ENCODE data around the gene BMF. TPM values are rescaled to one million over a fixed set of nuclear protein-coding genes. Genes with fewer than 3 reads are reported as not detected.
"Not testable (repeated sequence)": the region's sequence is repeated elsewhere in the genome, so short reads cannot be mapped to it uniquely, and the experiment has no call there.

BMF gene
- total RNA-seq, 1 experiment from 2014 or later, result 6.7 TPM

GRCh38 chr15:40073716-40074490 is 34.8 kb downstream of the BMF start:
- H3K4me3 ChIP-seq; H3K36me3 ChIP-seq; DNase-seq; H3K9me3 ChIP-seq (replicated peaks); H3K27me3 ChIP-seq; H3K27ac ChIP-seq: not testable (repeated sequence)
- H3K4me1 ChIP-seq, result peaks cover 15% of the 10 kb centered on the region

GRCh38 chr15:40072216-40072990 is 36.3 kb downstream of the BMF start:
- no peak for DNase-seq
- H3K4me1 ChIP-seq, result peaks cover 23% of the 10 kb centered on the region
- no peaks in the 10 kb centered on the region for H3K36me3 ChIP-seq
- H3K27ac ChIP-seq, result no peak overlapping the region
- H3K9me3 ChIP-seq (replicated peaks), result no peaks in the 10 kb centered on the region
- no peaks in the 10 kb centered on the region for H3K27me3 ChIP-seq
- H3K4me3 ChIP-seq, result no peak overlapping the region

- no peak overlapping the region for H3K27ac ChIP-seq
- no peaks in the 10 kb centered on the region for H3K36me3 ChIP-seq
- DNase-seq, result peak in 1 of 2 experiments; percentile 33
- no peaks in the 10 kb centered on the region for H3K9me3 ChIP-seq (replicated peaks)
- no peaks in the 10 kb centered on the region for H3K27me3 ChIP-seq
- H3K4me3 ChIP-seq, result no peak overlapping the region
- peaks cover 23% of the 10 kb centered on the region for H3K4me1 ChIP-seq
Observed at GRCh38 chr15:40070608-40071218, 38.0 kb downstream of the BMF start.

GRCh38 chr15:40070166-40070557 is 38.5 kb downstream of the BMF start:
- peaks cover 24% of the 10 kb centered on the region for H3K4me1 ChIP-seq
- peak overlapping the region; percentile 94 for H3K27ac ChIP-seq
- no peaks in the 10 kb centered on the region for H3K36me3 ChIP-seq
- H3K27me3 ChIP-seq, result no peaks in the 10 kb centered on the region
- H3K9me3 ChIP-seq (replicated peaks), result no peaks in the 10 kb centered on the region
- H3K4me3 ChIP-seq, result no peak overlapping the region
- peak; percentile 50 to 51 for DNase-seq

- Histone ChIP-seq H3K9me3 (replicated peaks) (no peaks in the 10 kb centered on the region), H3K27me3 (no peaks in the 10 kb centered on the region), H3K4me3 (peak overlapping the region; percentile 50), H3K36me3 (no peaks in the 10 kb centered on the region), H3K4me1 (peaks cover 31% of the 10 kb centered on the region), H3K27ac (peak overlapping the region; percentile 94)
- DNase-seq, result peak; percentile 94 to 95
Observed at GRCh38 chr15:40069178-40070165, 39.2 kb downstream of the BMF start.

- Histone ChIP-seq H3K4me1 (peaks cover 44% of the 10 kb centered on the region), H3K4me3 (no peak overlapping the region), H3K36me3 (no peaks in the 10 kb centered on the region), H3K27ac (peak overlapping the region; percentile 94; the same call in 1 of the 2 replicates), H3K9me3 (replicated peaks) (no peaks in the 10 kb centered on the region), H3K27me3 (no peaks in the 10 kb centered on the region)
- no peak for DNase-seq
Observed at GRCh38 chr15:40067921-40068624, 40.6 kb downstream of the BMF start.

GRCh38 chr15:40066589-40066988 is 42.1 kb downstream of the BMF start:
- no peaks in the 10 kb centered on the region for H3K9me3 ChIP-seq (replicated peaks)
- no peak for DNase-seq
- no peak overlapping the region for H3K27ac ChIP-seq
- peaks cover 44% of the 10 kb centered on the region for H3K4me1 ChIP-seq
- H3K36me3 ChIP-seq, result no peaks in the 10 kb centered on the region
- no peaks in the 10 kb centered on the region for H3K27me3 ChIP-seq
- no peak overlapping the region for H3K4me3 ChIP-seq

GRCh38 chr15:40065166-40065565 is 43.5 kb downstream of the BMF start:
- DNase-seq, result no peak
- Histone ChIP-seq H3K27ac (no peak overlapping the region), H3K9me3 (replicated peaks) (no peaks in the 10 kb centered on the region), H3K27me3 (no peaks in the 10 kb centered on the region), H3K4me3 (no peak overlapping the region), H3K4me1 (peaks cover 39% of the 10 kb centered on the region), H3K36me3 (no peaks in the 10 kb centered on the region)

- Histone ChIP-seq H3K27ac (peak overlapping the region; percentile 4; the same call in 1 of the 2 replicates), H3K27me3 (no peaks in the 10 kb centered on the region), H3K4me1 (peaks cover 31% of the 10 kb centered on the region), H3K4me3 (no peak overlapping the region), H3K9me3 (replicated peaks) (no peaks in the 10 kb centered on the region), H3K36me3 (no peaks in the 10 kb centered on the region)
- peak; percentile 28 to 39 for DNase-seq
Observed at GRCh38 chr15:40064231-40064894, 44.3 kb downstream of the BMF start.

- Histone ChIP-seq H3K4me1 (peaks cover 27% of the 10 kb centered on the region), H3K4me3 (no peak overlapping the region), H3K36me3 (no peaks in the 10 kb centered on the region), H3K27me3 (no peaks in the 10 kb centered on the region), H3K27ac (peak overlapping the region; percentile 4; the same call in 1 of the 2 replicates), H3K9me3 (replicated peaks) (no peaks in the 10 kb centered on the region)
- no peak for DNase-seq
Observed at GRCh38 chr15:40063563-40064011, 45.1 kb downstream of the BMF start.

- Histone ChIP-seq H3K36me3 (no peaks in the 10 kb centered on the region), H3K27ac (no peak overlapping the region), H3K9me3 (replicated peaks) (no peaks in the 10 kb centered on the region), H3K27me3 (no peaks in the 10 kb centered on the region), H3K4me3 (no peak overlapping the region), H3K4me1 (peaks cover 21% of the 10 kb centered on the region)
- no peak for DNase-seq
Observed at GRCh38 chr15:40062816-40063562, 45.7 kb downstream of the BMF start.

GRCh38 chr15:40061212-40061901 is 47.3 kb downstream of the BMF start:
- Histone ChIP-seq H3K9me3 (replicated peaks) (no peaks in the 10 kb centered on the region), H3K4me1 (peaks cover 21% of the 10 kb centered on the region), H3K36me3 (no peaks in the 10 kb centered on the region), H3K4me3 (no peak overlapping the region), H3K27ac (no peak overlapping the region), H3K27me3 (no peaks in the 10 kb centered on the region)
- no peak for DNase-seq

All from SJCRH30 (cell line).